GM19023 (cell line): ENCODE measurements around the gene KDM4B.

Experiments used
- ATAC-seq: cut with Tn5 transposase; IDR thresholded peaks from one replicate; pipeline ENCODE4 v1.9.1; 2021; ENCODE audit warnings: mild to moderate bottlenecking, moderate library complexity; ENCODE audit not compliant: unreplicated experiment

Gene KDM4B

GRCh38 chr19:5103061-5103701 is 134.3 kb downstream of the KDM4B start:
- ATAC-seq = no peak

- no peak for ATAC-seq
Measured at GRCh38 chr19:5103812-5104410, 135.0 kb downstream of the KDM4B start.

GRCh38 chr19:5104871-5105351 is 136.0 kb downstream of the KDM4B start:
- no peak for ATAC-seq

- no peak for ATAC-seq
Measured at GRCh38 chr19:5106191-5106726, 137.3 kb downstream of the KDM4B start.

GRCh38 chr19:5106971-5107370 is 138.1 kb downstream of the KDM4B start:
- ATAC-seq = no peak

- no peak for ATAC-seq
Measured at GRCh38 chr19:5107432-5108122, 138.7 kb downstream of the KDM4B start.

- ATAC-seq = no peak
Measured at GRCh38 chr19:5108123-5108596, 139.2 kb downstream of the KDM4B start.

GRCh38 chr19:5108866-5109265 is 140.0 kb downstream of the KDM4B start:
- no peak for ATAC-seq

- ATAC-seq = no peak
Measured at GRCh38 chr19:5109560-5109959, 140.6 kb downstream of the KDM4B start.

GRCh38 chr19:5110546-5110945 is 141.6 kb downstream of the KDM4B start:
- no peak for ATAC-seq

GRCh38 chr19:5111051-5111450 is 142.1 kb downstream of the KDM4B start:
- ATAC-seq = no peak

- no peak for ATAC-seq
Measured at GRCh38 chr19:5112175-5112574, 143.3 kb downstream of the KDM4B start.

- ATAC-seq = no peak
Measured at GRCh38 chr19:5112681-5113575, 144.0 kb downstream of the KDM4B start.

GRCh38 chr19:5113633-5114586 is 145.0 kb downstream of the KDM4B start:
- no peak for ATAC-seq

- no peak for ATAC-seq
Measured at GRCh38 chr19:5114727-5115126, 145.8 kb downstream of the KDM4B start.

- no peak for ATAC-seq
Measured at GRCh38 chr19:5115351-5115750, 146.4 kb downstream of the KDM4B start.

GRCh38 chr19:5115771-5116202 is 146.9 kb downstream of the KDM4B start:
- ATAC-seq = no peak

GRCh38 chr19:5116292-5116691 is 147.4 kb downstream of the KDM4B start:
- ATAC-seq = no peak

GRCh38 chr19:5117421-5117820 is 148.5 kb downstream of the KDM4B start:
- no peak for ATAC-seq

GRCh38 chr19:5118026-5118425 is 149.1 kb downstream of the KDM4B start:
- ATAC-seq = no peak
